Raji (cell line): Measurements from ENCODE around the gene SLC6A7.

Experiments
- POLR2A ChIP-seq: IDR thresholded peaks from 2 replicates; pipeline ENCODE4 v1.6.1; 2011; ENCODE audit warnings: low read depth, low read length, control low read depth; ENCODE audit not compliant: insufficient read depth

SLC6A7 gene

DNA sequence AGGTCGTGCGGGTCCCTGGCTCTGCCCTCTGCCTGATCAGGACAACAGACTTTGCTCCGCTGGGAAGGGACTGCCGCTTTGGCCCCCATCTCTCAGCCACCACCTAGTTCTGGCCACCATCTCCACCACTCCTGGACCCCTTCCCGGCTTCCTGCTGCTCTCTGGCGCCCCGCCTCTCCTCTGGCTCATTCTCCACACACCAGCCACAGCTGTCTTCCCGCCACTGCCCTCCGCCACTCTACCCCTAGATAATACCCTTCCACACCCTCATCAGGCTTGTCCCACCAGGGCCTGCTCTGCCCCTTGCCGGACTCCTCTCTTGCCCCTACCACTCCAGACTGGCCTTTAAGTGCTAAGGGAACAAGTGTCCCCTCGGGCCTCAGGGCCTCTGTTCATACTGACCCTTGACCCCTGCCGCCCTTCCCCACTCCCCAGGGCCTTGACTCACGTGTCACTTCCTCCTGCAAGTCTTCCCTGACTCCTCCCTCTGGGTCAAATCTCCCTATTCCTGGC lies 26.3 kb upstream of the SLC6A7 start:
- TF ChIP-seq POLR2A = no peak

DNA sequence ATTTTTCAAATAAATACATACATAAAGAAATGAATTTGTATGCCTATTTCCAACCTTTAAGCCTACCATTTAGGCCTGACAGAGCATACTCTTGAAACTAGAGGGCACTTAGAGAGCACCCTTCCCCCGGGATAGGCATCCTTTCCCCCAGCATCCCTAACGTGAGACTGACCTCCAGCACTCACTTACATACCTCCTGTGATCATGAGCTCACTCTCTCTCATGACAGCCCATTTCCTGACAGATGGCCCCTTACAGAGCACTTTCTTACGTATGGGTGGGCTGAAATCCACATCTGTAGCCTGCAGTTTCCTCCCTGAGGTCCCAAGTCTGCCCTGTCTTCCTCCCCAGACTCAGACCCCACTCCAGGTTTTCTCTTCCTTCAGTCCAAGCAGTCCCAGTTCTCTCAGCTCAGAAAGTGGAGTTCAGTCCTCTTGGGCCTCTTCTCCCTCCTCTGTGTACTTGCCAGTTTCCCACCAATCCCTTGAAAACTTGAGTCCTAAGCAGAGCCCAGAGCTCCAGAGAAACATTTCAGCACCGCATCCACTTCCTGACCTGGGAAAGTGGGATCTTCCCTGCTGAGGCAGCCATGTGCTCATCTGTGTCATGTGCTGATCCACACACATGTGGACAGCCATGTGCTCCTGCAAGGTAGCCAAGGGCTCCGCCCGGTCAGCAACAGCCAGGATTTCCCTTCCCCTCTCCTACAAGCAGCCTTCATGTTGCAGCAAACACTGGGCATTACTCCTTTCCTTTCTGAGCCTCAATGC lies 25.5 kb upstream of the SLC6A7 start:
- no peak for TF ChIP-seq POLR2A

DNA sequence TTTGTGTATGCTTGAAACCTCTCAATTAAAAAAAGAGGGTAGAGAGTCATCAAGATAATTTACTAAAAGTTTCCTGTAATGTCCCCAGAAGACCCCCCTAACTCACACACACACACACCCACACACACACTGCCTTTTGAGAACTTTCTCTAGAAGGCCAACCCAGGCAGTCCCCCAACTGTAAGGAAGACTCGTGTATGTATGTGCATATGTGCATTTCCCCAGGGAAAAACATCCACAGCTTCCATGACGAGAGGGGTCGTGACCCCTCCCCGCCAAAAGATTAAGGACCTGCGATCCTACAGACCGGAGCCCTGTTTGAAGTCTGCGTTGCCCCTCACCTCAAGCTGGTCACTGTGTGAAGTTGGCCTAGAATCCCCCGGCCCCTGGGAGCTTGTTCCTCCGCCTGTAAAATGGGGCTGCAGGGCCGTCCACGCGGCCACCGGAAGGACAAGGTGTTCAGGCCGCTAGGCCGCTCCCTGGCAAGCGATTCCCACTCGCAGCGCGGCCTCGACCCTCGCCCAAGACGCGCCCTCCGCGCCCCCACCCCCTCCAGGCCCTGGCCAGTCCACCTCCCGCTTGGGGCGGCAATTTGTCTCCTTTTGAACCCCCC lies 23.7 kb upstream of the SLC6A7 start:
- TF ChIP-seq POLR2A = no peak

DNA sequence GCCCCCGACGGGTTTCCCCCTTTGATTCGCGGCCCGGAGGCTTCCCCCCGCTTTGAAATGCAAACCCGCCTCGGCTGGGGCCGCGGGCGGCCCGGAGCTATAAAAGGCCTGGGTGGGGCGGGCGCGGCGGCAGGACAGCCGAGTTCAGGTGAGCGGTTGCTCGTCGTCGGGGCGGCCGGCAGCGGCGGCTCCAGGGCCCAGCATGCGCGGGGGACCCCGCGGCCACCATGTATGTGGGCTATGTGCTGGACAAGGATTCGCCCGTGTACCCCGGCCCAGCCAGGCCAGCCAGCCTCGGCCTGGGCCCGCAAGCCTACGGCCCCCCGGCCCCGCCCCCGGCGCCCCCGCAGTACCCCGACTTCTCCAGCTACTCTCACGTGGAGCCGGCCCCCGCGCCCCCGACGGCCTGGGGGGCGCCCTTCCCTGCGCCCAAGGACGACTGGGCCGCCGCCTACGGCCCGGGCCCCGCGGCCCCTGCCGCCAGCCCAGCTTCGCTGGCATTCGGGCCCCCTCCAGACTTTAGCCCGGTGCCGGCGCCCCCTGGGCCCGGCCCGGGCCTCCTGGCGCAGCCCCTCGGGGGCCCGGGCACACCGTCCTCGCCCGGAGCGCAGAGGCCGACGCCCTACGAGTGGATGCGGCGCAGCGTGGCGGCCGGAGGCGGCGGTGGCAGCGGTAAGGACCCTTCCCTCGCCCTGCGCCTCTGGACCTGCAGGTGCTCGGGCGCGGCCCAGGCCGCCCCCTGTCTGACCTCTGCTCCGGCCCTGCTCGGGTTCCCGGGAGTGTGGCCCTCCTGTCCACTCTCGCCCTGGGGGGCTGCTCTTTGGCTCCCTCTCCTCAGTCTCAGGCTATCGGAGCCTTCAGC lies 23.0 kb upstream of the SLC6A7 start, which contains the start of gene CDX1:
Gene CDX1 (plus strand): TSS at position 129 of the 862 bp plus-strand sequence. CDS start 99 bp downstream, at position 228.
- TF ChIP-seq POLR2A = no peak

DNA sequence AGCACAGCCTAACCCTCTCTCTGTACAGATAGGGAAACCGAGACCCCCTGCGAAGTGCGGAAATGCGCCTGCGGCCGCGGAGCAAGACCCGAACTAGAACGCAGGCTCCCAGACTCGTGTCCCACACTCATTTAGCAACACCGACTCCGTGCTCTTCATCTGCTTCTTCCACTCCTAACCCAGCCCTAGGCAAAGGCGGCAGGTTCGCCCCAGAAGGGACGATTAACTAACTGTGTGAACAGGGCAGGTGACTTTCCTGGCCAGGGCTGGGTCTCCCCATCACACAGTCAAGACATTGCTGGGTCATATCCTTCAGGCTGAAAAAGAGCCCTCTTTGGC lies 22.4 kb upstream of the SLC6A7 start:
- TF ChIP-seq POLR2A = no peak

DNA sequence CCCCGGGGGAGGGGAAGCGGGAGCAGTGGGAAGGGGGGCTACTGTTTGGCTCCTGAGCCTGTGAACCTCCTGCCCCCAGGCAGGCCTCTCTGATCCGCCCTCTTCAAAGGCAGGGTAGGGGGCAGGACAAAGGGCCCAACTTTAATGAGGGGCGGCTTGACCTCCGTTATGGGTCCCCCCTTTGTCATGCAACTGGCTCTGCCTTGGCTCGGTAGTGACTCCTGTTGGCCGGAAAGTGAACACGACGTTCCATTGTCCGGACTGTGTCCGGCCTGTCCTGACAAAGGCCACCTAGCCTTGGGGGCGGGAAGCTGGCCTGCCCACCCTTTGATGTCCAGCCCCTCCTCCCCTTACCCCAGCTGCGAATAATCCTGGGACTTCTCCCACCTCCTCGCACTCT lies 22.0 kb upstream of the SLC6A7 start:
- no peak for TF ChIP-seq POLR2A

DNA sequence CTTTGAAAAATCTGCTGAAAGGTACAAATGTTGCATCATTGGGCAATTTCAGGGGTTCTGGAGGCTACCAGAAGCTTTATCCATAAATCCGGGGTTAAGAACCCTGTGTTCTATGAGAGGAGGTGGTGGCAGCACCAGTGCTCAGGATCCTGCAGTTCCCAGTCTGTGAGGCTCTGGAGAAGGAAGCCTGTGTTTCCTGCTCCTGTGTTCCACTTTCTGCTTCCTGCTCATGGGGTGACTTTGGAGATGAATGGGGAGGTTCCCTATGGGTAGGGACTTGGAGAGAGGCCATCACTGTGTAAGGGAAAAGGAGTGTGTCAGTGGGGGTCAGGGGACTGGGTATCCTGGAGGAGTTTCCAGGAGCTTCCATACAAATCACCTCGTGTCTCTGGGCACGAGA lies 21.0 kb upstream of the SLC6A7 start:
- TF ChIP-seq POLR2A = no peak

DNA sequence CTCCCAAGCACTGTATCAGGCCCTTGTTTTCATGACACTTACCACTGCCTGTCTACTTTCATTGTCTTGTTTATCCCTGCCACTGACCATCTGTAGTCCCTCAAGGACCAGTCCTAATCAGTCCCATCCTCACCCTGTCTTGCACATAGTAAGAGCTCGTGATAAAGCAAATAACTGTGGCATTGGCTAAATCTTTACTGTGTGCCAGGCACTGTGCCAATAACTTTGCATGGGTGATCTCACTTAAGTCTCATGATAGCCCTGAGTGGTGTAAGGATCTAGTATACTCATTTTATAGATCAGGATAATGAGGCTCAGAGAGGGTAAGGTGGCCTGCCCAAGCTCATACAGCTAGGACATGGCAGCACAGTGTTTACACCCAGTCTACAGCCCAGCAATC lies 17.7 kb upstream of the SLC6A7 start:
- TF ChIP-seq POLR2A = no peak

DNA sequence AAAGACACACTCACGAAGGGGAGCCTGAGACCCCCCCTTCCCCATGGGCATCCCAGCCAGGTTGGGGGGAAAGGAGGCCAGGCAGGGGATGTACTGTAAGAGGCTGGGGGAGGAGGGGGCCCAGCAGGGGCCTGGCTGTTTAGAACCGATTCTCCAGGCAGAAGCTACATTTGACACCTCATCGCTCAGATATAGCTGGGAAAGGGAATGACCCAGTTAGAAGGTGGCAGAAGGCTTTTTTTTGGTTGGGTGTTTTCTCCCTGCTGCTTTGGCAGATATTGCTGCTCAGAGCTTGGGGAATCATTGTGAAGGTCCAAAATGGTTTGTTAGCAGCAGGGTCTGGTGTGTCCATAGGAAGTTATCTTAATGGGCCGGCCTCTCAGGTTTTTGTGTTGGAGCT lies 17.3 kb upstream of the SLC6A7 start:
- no peak for TF ChIP-seq POLR2A

DNA sequence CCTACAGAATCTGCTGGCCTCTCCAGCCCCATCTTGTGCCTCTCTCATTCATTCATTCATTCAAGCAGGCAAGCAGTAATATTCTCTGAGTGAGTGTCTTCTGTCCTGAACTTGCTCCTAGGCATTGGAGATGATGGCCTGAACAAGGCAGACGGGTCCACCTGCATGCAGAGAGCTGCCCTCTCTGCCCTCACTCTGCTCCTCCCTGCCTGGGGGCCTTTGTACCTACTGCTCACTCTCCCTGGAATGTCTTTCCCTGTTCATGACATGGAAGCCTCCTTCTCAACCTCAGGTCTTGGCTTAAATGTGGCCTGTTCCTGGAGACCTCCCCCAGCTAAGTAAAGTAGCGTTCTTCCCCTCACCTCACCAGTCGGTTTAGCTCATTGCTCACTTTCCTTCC lies 16.7 kb upstream of the SLC6A7 start:
- no peak for TF ChIP-seq POLR2A

DNA sequence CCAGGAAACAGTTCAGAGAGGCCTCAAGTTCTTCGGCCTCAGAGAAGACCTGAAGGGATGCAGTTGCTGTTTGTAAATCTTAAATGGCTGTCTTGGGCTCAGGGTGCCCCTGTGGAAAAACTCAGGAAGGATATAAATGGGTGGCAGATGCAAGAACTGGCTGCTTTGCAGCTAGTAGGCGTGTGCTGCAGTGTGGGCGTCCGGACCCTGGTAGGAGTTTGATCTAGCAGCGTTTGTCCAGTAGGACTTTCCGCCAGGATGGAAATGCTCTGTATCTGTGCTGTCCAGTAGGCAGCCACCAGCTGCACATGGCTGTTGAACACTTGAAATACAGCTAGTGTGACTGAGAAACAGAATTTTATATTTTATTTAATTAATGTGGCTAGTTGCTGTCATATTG lies 15.6 kb upstream of the SLC6A7 start:
- TF ChIP-seq POLR2A = no peak

DNA sequence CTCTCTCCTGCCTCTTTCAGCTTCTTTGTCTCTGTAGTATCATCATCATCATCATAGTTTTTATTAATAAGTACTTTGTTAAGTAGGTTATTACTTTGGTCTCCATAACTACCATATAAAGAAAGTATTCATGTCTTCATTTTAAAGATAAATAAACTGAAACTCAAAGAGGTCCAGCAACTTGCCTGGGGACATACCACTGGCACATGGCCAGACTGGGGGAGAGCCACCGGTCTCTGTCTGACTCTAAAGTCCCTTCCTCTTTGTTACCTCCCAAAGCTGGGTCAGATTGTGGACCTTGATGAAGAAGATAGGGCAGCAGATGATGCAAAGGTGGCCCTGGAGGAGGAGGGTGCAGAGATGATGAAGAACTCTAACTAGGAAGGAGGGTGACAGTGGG lies 14.8 kb upstream of the SLC6A7 start:
- TF ChIP-seq POLR2A = no peak

DNA sequence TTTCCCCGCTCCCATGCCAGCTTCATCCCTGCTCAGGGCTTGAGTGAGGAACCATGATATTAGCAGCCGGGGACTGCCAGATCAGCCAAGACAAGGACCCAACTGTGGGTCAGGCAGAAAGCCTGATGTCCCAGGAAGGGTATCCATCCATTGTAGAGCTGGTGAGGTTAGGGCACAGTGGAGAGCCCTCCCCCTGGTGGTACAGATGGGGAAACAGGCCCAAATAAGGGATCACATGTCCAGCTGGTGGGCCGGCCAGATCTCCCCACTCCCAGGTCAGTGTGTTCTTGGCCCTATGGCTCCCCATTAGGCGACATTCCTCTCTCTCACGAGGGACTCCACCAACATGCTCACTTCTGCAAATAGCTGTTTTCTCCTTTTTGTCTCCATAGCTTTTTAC lies 14.3 kb upstream of the SLC6A7 start:
- TF ChIP-seq POLR2A = no peak

DNA sequence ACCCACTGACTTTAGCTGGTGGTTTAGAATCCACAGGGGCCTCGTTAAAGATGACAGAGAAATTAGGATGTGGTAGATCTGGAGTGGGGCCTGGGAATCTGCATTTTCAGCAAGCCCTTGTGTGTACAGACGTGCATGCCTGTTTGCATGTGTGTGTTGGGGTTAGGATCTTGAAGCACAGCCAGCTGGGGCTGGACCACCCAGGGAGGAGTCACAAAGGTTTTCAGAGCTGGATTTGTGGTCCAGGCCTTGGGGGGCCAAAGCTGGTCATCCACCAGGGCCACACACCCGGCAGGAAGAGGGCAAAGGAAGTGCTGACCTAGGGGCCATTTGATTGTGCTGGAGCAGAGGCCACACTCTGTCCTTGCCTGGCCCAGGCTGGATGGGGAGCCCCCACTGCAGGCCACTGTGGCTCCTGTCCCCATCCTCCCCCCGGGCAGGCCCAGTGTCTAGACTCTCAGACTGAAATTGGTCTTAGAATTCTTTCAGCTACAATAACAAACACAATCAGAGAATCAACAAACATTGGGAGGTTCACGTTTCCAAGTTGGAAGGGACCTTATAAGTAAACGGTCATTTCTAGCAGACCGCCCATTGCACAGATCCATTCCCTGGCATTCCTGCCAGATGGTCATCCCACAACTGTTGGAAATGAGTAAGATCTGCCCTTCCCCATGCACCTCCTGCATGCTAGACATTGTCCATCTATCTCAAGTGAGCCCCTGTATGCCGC lies 13.0 kb upstream of the SLC6A7 start:
- no peak for TF ChIP-seq POLR2A

DNA sequence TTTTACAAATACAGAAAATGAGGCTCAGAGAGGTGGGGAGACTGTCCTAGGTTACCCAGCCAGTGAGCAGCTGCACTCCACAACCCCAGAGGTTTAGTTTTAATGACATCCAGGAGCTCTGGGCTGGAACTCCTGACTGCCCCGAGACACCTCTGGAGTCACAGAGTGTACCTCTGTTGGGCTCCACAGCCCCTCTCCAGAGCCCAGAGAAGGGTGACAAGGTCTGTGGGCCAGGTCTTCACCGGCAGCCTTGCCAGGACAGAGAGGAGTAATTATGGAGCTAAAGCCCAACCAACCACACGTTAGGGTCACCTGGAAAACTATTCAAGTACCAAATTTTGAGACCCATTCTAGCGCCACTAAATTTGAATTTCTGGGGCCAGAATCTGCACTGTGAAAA lies 12.1 kb upstream of the SLC6A7 start:
- no peak for TF ChIP-seq POLR2A

DNA sequence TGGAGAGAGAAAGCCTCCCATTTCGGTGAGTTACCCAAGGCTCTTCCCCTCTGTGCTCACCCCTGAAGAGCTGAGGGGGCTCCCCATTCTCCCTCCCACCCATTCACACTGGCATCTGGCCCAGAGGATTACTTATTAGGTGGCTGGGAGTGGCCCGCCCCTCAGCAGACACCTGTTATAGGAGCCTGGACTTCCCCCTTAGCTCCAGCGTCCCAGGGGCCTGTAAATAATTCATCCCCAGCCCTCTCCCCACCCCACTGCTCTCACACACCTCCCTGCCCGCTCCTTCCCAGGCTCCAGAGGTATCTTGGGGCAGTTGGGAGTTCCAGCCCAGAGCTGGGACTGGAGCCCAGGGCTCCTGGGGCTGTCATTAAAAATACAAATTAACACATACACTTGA lies 11.6 kb upstream of the SLC6A7 start:
- TF ChIP-seq POLR2A = no peak
